WTC11 (cell line): ENCODE results near the gene SLC45A1. TPM values are rescaled to one million over a fixed set of nuclear protein-coding genes. Genes with fewer than 3 reads are reported as not detected.

Experiments used
- ATAC-seq: fragments of 200-7000 bp; cut with Tn5 transposase; 2 replicates; pipeline ENCODE4 v1.10.0; 2021; ENCODE audit warnings: mild to moderate bottlenecking, moderate library complexity
- CTCF ChIA-PET: fragments of 300-600 bp; sonication (Branson Sonifier 250); formaldehyde crosslinking; loops from one replicate; lab custom pipeline; 2021; ENCODE audit warnings: antibody characterized with exemption; lab: Charles Lee
- POLR2A ChIA-PET: fragments of 350-600 bp; sonication (Branson Sonifier 250); formaldehyde crosslinking; loops from one replicate; lab custom pipeline; 2021; ENCODE audit warnings: antibody characterized with exemption; lab: Charles Lee
- DNase-seq: peaks from one replicate; pipeline ENCODE4 v3.0.0; 2021; ENCODE audit warnings: low spot score
- H3K27ac Mint-ChIP-seq: 2 replicates; pipeline ENCODE4 v1.8.0; 2021; ENCODE audit warnings: mixed read lengths
- H3K27me3 Mint-ChIP-seq: 2 replicates; pipeline ENCODE4 v1.8.0; 2021; ENCODE audit warnings: low read depth, mild to moderate bottlenecking, moderate library complexity, mixed read lengths
- H3K36me3 Mint-ChIP-seq: 2 replicates; pipeline ENCODE4 v1.8.0; 2021; ENCODE audit warnings: mixed read lengths
- H3K4me1 Mint-ChIP-seq: 2 replicates; pipeline ENCODE4 v1.8.0; 2022; ENCODE audit warnings: mixed read lengths
- H3K4me3 Mint-ChIP-seq: 2 replicates; pipeline ENCODE4 v1.8.0; 2021; ENCODE audit warnings: mild to moderate bottlenecking, moderate library complexity, mixed read lengths
- H3K9me3 Mint-ChIP-seq: 2 replicates; pipeline ENCODE4 v1.8.0; 2021; ENCODE audit warnings: mixed read lengths
- ATF1 ChIP-seq: sonication (generic); formaldehyde crosslinking; IDR thresholded peaks from 2 replicates; pipeline ENCODE4 v1.8.1; 2023; ENCODE audit warnings: mild to moderate bottlenecking, moderate library complexity, missing genetic modification reagents
- CREB1 ChIP-seq: sonication (generic); formaldehyde crosslinking; IDR thresholded peaks from 2 replicates; pipeline ENCODE4 v1.8.0; 2023; ENCODE audit warnings: mild to moderate bottlenecking, missing genetic modification reagents
- CTCF ChIP-seq: fragments of 200-600 bp; IDR thresholded peaks from 2 replicates; pipeline ENCODE4 v1.8.0; 2022; ENCODE audit warnings: antibody characterized with exemption
- GRHL2 ChIP-seq: fragments of 250-450 bp; sonication (Bioruptor Pico); IDR thresholded peaks from 2 replicates; pipeline ENCODE4 v1.8.0; 2022; ENCODE audit warnings: mild to moderate bottlenecking, moderate library complexity; ENCODE audit not compliant: insufficient replicate concordance, severe bottlenecking
- IRF2 ChIP-seq: sonication (generic); formaldehyde crosslinking; IDR thresholded peaks from 2 replicates; pipeline ENCODE4 v1.8.0; 2022; ENCODE audit warnings: low read depth, missing genetic modification reagents, borderline replicate concordance
- NFATC4 ChIP-seq: fragments of 250-450 bp; sonication (Bioruptor Pico); IDR thresholded peaks from 2 replicates; pipeline ENCODE4 v1.9.0; 2021; ENCODE audit warnings: mild to moderate bottlenecking
- PRRX2 ChIP-seq: fragments of 250-450 bp; sonication (Bioruptor Pico); IDR thresholded peaks from 2 replicates; pipeline ENCODE4 v1.8.0; 2021; ENCODE audit warnings: mild to moderate bottlenecking
- RELA ChIP-seq: sonication (generic); formaldehyde crosslinking; IDR thresholded peaks from 2 replicates; pipeline ENCODE4 v1.8.1; 2022; ENCODE audit warnings: missing genetic modification reagents, mild to moderate bottlenecking, borderline replicate concordance
- ZBTB43 ChIP-seq: sonication (generic); formaldehyde crosslinking; IDR thresholded peaks from 2 replicates; pipeline ENCODE4 v1.8.1; 2023; ENCODE audit warnings: mild to moderate bottlenecking, missing genetic modification reagents
- ZNF263 ChIP-seq: sonication (generic); formaldehyde crosslinking; IDR thresholded peaks from 2 replicates; pipeline ENCODE4 v1.8.1; 2022; ENCODE audit warnings: low read depth, mild to moderate bottlenecking, moderate library complexity, missing genetic modification reagents
- ZNF317 ChIP-seq: sonication (generic); formaldehyde crosslinking; IDR thresholded peaks from 2 replicates; pipeline ENCODE4 v1.8.1; 2023; ENCODE audit warnings: low read depth, mild to moderate bottlenecking, moderate library complexity, missing genetic modification reagents, borderline replicate concordance
- ZNF396 ChIP-seq: fragments of 250-450 bp; sonication (Bioruptor Pico); IDR thresholded peaks from 2 replicates; pipeline ENCODE4 v1.8.0; 2021; ENCODE audit warnings: mild to moderate bottlenecking, moderate library complexity, borderline replicate concordance
- total RNA-seq: library from RNA; stranded (reverse); gene quantifications from 3 replicates; pipeline ENCODE4 v1.2.3, GENCODE V29; 2021
- TF ChIP-seq, protein P1 (sequence below): sonication (generic); formaldehyde crosslinking; IDR thresholded peaks from 2 replicates; pipeline ENCODE4 v1.8.0; 2023; ENCODE audit warnings: missing genetic modification reagents, mild to moderate bottlenecking, borderline replicate concordance
- TF ChIP-seq, protein P2 (sequence below): sonication (generic); formaldehyde crosslinking; IDR thresholded peaks from 2 replicates; pipeline ENCODE4 v1.8.0; 2022; ENCODE audit warnings: mild to moderate bottlenecking, missing genetic modification reagents
- TF ChIP-seq, protein P3 (sequence below): fragments of 250-450 bp; sonication (Bioruptor Pico); IDR thresholded peaks from 2 replicates; pipeline ENCODE4 v1.9.0; 2021; ENCODE audit warnings: mild to moderate bottlenecking
- TF ChIP-seq, protein P4 (sequence below): sonication (generic); formaldehyde crosslinking; conservative IDR thresholded peaks from 2 replicates; pipeline ENCODE4 v1.8.1; 2022; ENCODE audit warnings: mild to moderate bottlenecking, missing genetic modification reagents

Gene SLC45A1
- total RNA-seq, 1 experiment from 2014 or later: 2.3 TPM

DNA sequence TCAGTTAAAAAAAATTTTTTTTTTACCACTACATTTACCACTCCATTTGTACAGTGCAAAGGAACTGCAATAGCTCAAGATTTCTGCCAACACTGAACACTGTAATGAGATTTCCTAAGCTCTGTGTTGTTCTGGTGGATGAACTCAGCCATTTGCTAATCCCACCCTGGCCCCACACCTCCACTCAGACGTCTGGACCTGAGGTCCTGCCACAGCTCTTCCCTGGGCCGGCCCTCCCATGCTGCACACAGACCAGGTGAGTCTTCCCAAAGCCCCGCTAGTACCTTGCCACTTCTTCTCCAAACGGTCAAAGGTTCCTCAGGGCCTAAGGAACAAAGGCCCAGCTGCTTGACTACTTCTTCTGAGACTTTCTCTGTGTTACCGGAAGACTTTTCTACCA, 56.4 kb downstream of the SLC45A1 start:
- ChIA-PET POLR2A (no interaction called here), CTCF (interaction anchor here (0.7 to 2.6 kb wide), 12 partner anchors 12 to 475 kb away, joined by 3 to 12 read pairs (median 4); no protein-coding TSS in a partner anchor)
- no peak for DNase-seq
- no peak for ATAC-seq
- Mint-ChIP-seq H3K27me3 (no peaks in the 10 kb centered on the region), H3K9me3 (no peaks in the 10 kb centered on the region), H3K4me3 (no peak overlapping the region), H3K36me3 (no peaks in the 10 kb centered on the region), H3K27ac (peak overlapping the region; percentile 9), H3K4me1 (peaks cover 86% of the 10 kb centered on the region)
- TF ChIP-seq, protein P1, sequence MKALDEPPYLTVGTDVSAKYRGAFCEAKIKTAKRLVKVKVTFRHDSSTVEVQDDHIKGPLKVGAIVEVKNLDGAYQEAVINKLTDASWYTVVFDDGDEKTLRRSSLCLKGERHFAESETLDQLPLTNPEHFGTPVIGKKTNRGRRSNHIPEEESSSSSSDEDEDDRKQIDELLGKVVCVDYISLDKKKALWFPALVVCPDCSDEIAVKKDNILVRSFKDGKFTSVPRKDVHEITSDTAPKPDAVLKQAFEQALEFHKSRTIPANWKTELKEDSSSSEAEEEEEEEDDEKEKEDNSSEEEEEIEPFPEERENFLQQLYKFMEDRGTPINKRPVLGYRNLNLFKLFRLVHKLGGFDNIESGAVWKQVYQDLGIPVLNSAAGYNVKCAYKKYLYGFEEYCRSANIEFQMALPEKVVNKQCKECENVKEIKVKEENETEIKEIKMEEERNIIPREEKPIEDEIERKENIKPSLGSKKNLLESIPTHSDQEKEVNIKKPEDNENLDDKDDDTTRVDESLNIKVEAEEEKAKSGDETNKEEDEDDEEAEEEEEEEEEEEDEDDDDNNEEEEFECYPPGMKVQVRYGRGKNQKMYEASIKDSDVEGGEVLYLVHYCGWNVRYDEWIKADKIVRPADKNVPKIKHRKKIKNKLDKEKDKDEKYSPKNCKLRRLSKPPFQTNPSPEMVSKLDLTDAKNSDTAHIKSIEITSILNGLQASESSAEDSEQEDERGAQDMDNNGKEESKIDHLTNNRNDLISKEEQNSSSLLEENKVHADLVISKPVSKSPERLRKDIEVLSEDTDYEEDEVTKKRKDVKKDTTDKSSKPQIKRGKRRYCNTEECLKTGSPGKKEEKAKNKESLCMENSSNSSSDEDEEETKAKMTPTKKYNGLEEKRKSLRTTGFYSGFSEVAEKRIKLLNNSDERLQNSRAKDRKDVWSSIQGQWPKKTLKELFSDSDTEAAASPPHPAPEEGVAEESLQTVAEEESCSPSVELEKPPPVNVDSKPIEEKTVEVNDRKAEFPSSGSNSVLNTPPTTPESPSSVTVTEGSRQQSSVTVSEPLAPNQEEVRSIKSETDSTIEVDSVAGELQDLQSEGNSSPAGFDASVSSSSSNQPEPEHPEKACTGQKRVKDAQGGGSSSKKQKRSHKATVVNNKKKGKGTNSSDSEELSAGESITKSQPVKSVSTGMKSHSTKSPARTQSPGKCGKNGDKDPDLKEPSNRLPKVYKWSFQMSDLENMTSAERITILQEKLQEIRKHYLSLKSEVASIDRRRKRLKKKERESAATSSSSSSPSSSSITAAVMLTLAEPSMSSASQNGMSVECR (CRISPR knock-in tag): no peak
- TF ChIP-seq CREB1 (no peak), ZNF317 (CRISPR knock-in tag) (no peak), ZBTB43 (CRISPR knock-in tag) (no peak), GRHL2 (no peak), RELA (no peak), ZNF263 (CRISPR knock-in tag) (no peak), ATF1 (no peak), NFATC4 (no peak), IRF2 (CRISPR knock-in tag) (no peak), ZNF396 (CRISPR knock-in tag) (no peak)
- TF ChIP-seq, protein P2, sequence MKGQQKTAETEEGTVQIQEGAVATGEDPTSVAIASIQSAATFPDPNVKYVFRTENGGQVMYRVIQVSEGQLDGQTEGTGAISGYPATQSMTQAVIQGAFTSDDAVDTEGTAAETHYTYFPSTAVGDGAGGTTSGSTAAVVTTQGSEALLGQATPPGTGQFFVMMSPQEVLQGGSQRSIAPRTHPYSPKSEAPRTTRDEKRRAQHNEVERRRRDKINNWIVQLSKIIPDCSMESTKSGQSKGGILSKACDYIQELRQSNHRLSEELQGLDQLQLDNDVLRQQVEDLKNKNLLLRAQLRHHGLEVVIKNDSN: no peak
- TF ChIP-seq, protein P3, sequence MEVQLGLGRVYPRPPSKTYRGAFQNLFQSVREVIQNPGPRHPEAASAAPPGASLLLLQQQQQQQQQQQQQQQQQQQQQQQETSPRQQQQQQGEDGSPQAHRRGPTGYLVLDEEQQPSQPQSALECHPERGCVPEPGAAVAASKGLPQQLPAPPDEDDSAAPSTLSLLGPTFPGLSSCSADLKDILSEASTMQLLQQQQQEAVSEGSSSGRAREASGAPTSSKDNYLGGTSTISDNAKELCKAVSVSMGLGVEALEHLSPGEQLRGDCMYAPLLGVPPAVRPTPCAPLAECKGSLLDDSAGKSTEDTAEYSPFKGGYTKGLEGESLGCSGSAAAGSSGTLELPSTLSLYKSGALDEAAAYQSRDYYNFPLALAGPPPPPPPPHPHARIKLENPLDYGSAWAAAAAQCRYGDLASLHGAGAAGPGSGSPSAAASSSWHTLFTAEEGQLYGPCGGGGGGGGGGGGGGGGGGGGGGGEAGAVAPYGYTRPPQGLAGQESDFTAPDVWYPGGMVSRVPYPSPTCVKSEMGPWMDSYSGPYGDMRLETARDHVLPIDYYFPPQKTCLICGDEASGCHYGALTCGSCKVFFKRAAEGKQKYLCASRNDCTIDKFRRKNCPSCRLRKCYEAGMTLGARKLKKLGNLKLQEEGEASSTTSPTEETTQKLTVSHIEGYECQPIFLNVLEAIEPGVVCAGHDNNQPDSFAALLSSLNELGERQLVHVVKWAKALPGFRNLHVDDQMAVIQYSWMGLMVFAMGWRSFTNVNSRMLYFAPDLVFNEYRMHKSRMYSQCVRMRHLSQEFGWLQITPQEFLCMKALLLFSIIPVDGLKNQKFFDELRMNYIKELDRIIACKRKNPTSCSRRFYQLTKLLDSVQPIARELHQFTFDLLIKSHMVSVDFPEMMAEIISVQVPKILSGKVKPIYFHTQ (CRISPR knock-in tag): no peak
- TF ChIP-seq, protein P4, sequence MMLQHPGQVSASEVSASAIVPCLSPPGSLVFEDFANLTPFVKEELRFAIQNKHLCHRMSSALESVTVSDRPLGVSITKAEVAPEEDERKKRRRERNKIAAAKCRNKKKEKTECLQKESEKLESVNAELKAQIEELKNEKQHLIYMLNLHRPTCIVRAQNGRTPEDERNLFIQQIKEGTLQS (CRISPR knock-in tag): no peak

- DNase-seq: peak; percentile 65
- Mint-ChIP-seq H3K9me3 (no peaks in the 10 kb centered on the region), H3K36me3 (no peaks in the 10 kb centered on the region), H3K4me1 (peaks cover 88% of the 10 kb centered on the region), H3K27ac (peak overlapping the region; percentile 9), H3K4me3 (no peak overlapping the region), H3K27me3 (no peaks in the 10 kb centered on the region)
- ATAC-seq: peak; percentile 30
- POLR2A ChIA-PET: no interaction called here
- CTCF ChIA-PET: interaction anchor here (0.7 to 2.6 kb wide), 5 partner anchors 49 to 69 kb away, joined by 3 to 12 read pairs (median 4); no protein-coding TSS in a partner anchor
- peak; percentile 35; the same call in 1 of the 2 replicates for TF ChIP-seq CTCF
- TF ChIP-seq PRRX2 (CRISPR knock-in tag): no peak
- TF ChIP-seq ZNF396 (CRISPR knock-in tag): no peak
- no peak for TF ChIP-seq ZBTB43 (CRISPR knock-in tag)
Measured at GRCh38 chr1:8374812-8375211, 56.9 kb downstream of the SLC45A1 start.
